HEK293 (cell line): Measurements from ENCODE around the gene SMIM14.

ENCODE experiments used
- EGR2 ChIP-seq: fragments of 450-650 bp; formaldehyde crosslinking; IDR thresholded peaks from 2 replicates; pipeline ENCODE4 v1.5.1; 2016; ENCODE audit warnings: low read depth, missing biosample characterization, missing genetic modification characterization
- HOXC10 ChIP-seq: sonication (generic); formaldehyde crosslinking; IDR thresholded peaks from 2 replicates; pipeline ENCODE4 v1.8.1; 2023; ENCODE audit warnings: mild to moderate bottlenecking, missing genetic modification reagents
- MEIS1 ChIP-seq: sonication (generic); formaldehyde crosslinking; IDR thresholded peaks from 2 replicates; pipeline ENCODE4 v1.8.1; 2022; ENCODE audit warnings: missing genetic modification reagents, mild to moderate bottlenecking, borderline replicate concordance
- OVOL3 ChIP-seq: fragments of 450-650 bp; formaldehyde crosslinking; IDR thresholded peaks from 2 replicates; pipeline ENCODE4 v1.5.1; 2016; ENCODE audit warnings: missing biosample characterization, missing genetic modification characterization
- TCF7L2 ChIP-seq: IDR thresholded peaks from 2 replicates; pipeline ENCODE4 v1.6.1; 2011; ENCODE audit warnings: low read depth, mild to moderate bottlenecking, inconsistent platforms, low read length, moderate library complexity, borderline replicate concordance
- YY2 ChIP-seq: fragments of 450-650 bp; formaldehyde crosslinking; IDR thresholded peaks from 2 replicates; pipeline ENCODE4 v1.5.1; 2016; ENCODE audit warnings: missing biosample characterization, missing genetic modification characterization
- ZFP3 ChIP-seq: fragments of 450-650 bp; formaldehyde crosslinking; IDR thresholded peaks from 2 replicates; pipeline ENCODE4 v1.5.1; 2016; ENCODE audit warnings: low read depth, missing biosample characterization, missing genetic modification characterization
- ZNF555 ChIP-seq: fragments of 450-650 bp; formaldehyde crosslinking; conservative IDR thresholded peaks from 2 replicates; pipeline ENCODE4 v1.5.1; 2017; ENCODE audit warnings: missing biosample characterization, mild to moderate bottlenecking, missing genetic modification characterization, inconsistent platforms
- ZNF571 ChIP-seq: fragments of 450-650 bp; formaldehyde crosslinking; IDR thresholded peaks from 2 replicates; pipeline ENCODE4 v1.5.0; 2017; ENCODE audit warnings: missing biosample characterization, missing genetic modification characterization
- ZNF664 ChIP-seq: fragments of 450-650 bp; formaldehyde crosslinking; IDR thresholded peaks from 2 replicates; pipeline ENCODE4 v1.5.1; 2016; ENCODE audit warnings: missing biosample characterization, missing genetic modification characterization
- ZNF777 ChIP-seq: fragments of 450-650 bp; formaldehyde crosslinking; IDR thresholded peaks from 2 replicates; pipeline ENCODE4 v1.5.1; 2017; ENCODE audit warnings: missing biosample characterization, missing genetic modification characterization, borderline replicate concordance
- ZNF830 ChIP-seq: fragments of 450-650 bp; IDR thresholded peaks from 2 replicates; pipeline ENCODE4 v1.5.0; 2018; ENCODE audit warnings: missing biosample characterization, missing genetic modification characterization, low read depth, mild to moderate bottlenecking, moderate library complexity
- ZSCAN30 ChIP-seq: fragments of 450-650 bp; IDR thresholded peaks from 2 replicates; pipeline ENCODE4 v1.5.1; 2018; ENCODE audit warnings: missing biosample characterization, mild to moderate bottlenecking, missing genetic modification characterization, moderate library complexity
- TF ChIP-seq, protein P1 (sequence below): fragments of 450-650 bp; formaldehyde crosslinking; IDR thresholded peaks from 2 replicates; pipeline ENCODE4 v1.5.1; 2016; ENCODE audit warnings: missing biosample characterization, missing genetic modification characterization
- TF ChIP-seq, protein P2 (sequence below): fragments of 450-650 bp; formaldehyde crosslinking; IDR thresholded peaks from 2 replicates; pipeline ENCODE4 v1.5.1; 2017; ENCODE audit warnings: missing biosample characterization, missing genetic modification characterization
- TF ChIP-seq, protein P3 (sequence below): fragments of 450-650 bp; formaldehyde crosslinking; IDR thresholded peaks from 2 replicates; pipeline ENCODE4 v1.5.1; 2016; ENCODE audit warnings: missing biosample characterization, missing genetic modification characterization, low read depth
- TF ChIP-seq, protein P4 (sequence below): fragments of 450-650 bp; formaldehyde crosslinking; IDR thresholded peaks from 2 replicates; pipeline ENCODE4 v1.5.1; 2017; ENCODE audit warnings: missing biosample characterization, mild to moderate bottlenecking, missing genetic modification characterization, moderate library complexity
- TF ChIP-seq, protein P5 (sequence below): fragments of 450-650 bp; formaldehyde crosslinking; IDR thresholded peaks from 2 replicates; pipeline ENCODE4 v1.5.1; 2016; ENCODE audit warnings: missing biosample characterization, missing genetic modification characterization
- TF ChIP-seq, protein P6 (sequence below): fragments of 450-650 bp; IDR thresholded peaks from 2 replicates; pipeline ENCODE4 v1.5.1; 2018; ENCODE audit warnings: missing biosample characterization, mild to moderate bottlenecking, missing genetic modification characterization
- TF ChIP-seq, protein P7 (sequence below): fragments of 450-650 bp; formaldehyde crosslinking; IDR thresholded peaks from 2 replicates; pipeline ENCODE4 v1.5.1; 2016; ENCODE audit warnings: missing biosample characterization, missing genetic modification characterization
- TF ChIP-seq, protein P8 (sequence below): fragments of 450-650 bp; formaldehyde crosslinking; IDR thresholded peaks from 2 replicates; pipeline ENCODE4 v1.5.1; 2016; ENCODE audit warnings: missing biosample characterization, missing genetic modification characterization
- TF ChIP-seq, protein P9 (sequence below): fragments of 450-650 bp; formaldehyde crosslinking; IDR thresholded peaks from 2 replicates; pipeline ENCODE4 v1.5.1; 2016; ENCODE audit warnings: missing biosample characterization, missing genetic modification characterization

The SMIM14 gene

DNA sequence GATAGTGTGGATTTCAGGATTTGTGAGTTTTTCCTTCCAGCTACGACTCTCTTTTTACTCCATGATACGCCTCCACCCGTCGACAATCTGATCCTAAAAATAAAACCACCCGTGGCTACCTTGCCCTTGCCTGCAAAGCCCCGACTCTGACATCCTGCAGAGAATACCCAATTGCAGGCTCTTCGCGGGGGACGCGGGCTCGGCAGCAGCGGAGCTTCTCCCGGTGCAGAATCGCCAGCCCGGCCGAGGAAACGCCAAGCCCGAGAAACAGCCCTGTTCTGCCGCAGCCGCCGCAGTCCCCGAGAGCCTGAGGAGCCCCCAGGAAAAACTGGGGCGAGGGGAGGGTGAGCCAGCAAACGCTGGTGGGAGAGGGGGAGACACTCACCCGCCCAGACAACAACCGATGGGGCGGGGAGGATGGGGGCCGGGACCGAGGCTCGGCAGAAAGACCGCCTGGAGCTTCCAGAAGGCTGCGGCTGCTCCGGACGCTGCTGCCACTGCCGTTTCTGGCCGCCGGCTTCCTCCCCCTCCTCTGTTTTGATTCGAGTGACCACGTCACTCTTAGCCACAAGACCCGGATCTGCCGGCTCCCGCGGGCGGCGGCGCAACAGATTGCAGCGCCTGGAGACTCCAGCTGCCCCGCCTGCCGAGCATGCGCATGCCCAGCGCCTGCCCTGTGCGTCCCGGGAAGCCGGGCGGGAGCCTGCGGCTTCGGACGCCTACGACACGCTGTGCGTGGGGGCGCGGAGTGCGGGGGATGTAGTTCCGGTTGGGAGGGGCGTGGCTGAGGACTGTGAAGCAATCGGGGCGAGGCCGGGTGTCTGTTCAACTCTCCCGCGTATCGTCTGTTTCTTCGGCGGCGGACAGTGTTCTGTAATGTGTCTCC is at the start of gene SMIM14 (continued):
- no peak for TF ChIP-seq ZNF777 (tag by site-specific recombination)
- TF ChIP-seq, protein P1, sequence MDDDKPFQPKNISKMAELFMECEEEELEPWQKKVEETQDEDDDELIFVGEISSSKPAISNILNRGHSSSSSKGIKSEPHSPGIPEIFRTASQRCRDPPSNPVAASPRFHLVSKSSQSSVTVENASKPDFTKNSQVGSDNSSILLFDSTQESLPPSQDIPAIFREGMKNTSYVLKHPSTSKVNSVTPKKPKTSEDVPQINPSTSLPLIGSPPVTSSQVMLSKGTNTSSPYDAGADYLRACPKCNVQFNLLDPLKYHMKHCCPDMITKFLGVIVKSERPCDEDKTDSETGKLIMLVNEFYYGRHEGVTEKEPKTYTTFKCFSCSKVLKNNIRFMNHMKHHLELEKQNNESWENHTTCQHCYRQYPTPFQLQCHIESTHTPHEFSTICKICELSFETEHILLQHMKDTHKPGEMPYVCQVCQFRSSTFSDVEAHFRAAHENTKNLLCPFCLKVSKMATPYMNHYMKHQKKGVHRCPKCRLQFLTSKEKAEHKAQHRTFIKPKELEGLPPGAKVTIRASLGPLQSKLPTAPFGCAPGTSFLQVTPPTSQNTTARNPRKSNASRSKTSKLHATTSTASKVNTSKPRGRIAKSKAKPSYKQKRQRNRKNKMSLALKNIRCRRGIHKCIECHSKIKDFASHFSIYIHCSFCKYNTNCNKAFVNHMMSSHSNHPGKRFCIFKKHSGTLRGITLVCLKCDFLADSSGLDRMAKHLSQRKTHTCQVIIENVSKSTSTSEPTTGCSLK (tag by site-specific recombination): no peak
- TF ChIP-seq, protein P2, sequence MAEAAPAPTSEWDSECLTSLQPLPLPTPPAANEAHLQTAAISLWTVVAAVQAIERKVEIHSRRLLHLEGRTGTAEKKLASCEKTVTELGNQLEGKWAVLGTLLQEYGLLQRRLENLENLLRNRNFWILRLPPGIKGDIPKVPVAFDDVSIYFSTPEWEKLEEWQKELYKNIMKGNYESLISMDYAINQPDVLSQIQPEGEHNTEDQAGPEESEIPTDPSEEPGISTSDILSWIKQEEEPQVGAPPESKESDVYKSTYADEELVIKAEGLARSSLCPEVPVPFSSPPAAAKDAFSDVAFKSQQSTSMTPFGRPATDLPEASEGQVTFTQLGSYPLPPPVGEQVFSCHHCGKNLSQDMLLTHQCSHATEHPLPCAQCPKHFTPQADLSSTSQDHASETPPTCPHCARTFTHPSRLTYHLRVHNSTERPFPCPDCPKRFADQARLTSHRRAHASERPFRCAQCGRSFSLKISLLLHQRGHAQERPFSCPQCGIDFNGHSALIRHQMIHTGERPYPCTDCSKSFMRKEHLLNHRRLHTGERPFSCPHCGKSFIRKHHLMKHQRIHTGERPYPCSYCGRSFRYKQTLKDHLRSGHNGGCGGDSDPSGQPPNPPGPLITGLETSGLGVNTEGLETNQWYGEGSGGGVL: peak; percentile 66
- TF ChIP-seq, protein P3, sequence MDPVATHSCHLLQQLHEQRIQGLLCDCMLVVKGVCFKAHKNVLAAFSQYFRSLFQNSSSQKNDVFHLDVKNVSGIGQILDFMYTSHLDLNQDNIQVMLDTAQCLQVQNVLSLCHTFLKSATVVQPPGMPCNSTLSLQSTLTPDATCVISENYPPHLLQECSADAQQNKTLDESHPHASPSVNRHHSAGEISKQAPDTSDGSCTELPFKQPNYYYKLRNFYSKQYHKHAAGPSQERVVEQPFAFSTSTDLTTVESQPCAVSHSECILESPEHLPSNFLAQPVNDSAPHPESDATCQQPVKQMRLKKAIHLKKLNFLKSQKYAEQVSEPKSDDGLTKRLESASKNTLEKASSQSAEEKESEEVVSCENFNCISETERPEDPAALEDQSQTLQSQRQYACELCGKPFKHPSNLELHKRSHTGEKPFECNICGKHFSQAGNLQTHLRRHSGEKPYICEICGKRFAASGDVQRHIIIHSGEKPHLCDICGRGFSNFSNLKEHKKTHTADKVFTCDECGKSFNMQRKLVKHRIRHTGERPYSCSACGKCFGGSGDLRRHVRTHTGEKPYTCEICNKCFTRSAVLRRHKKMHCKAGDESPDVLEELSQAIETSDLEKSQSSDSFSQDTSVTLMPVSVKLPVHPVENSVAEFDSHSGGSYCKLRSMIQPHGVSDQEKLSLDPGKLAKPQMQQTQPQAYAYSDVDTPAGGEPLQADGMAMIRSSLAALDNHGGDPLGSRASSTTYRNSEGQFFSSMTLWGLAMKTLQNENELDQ (tag by site-specific recombination): no peak
- TF ChIP-seq, protein P4, sequence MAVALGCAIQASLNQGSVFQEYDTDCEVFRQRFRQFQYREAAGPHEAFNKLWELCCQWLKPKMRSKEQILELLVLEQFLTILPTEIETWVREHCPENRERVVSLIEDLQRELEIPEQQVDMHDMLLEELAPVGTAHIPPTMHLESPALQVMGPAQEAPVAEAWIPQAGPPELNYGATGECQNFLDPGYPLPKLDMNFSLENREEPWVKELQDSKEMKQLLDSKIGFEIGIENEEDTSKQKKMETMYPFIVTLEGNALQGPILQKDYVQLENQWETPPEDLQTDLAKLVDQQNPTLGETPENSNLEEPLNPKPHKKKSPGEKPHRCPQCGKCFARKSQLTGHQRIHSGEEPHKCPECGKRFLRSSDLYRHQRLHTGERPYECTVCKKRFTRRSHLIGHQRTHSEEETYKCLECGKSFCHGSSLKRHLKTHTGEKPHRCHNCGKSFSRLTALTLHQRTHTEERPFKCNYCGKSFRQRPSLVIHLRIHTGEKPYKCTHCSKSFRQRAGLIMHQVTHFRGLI (tag by site-specific recombination): no peak
- no peak for TF ChIP-seq TCF7L2
- no peak for TF ChIP-seq ZFP3
- TF ChIP-seq, protein P5, sequence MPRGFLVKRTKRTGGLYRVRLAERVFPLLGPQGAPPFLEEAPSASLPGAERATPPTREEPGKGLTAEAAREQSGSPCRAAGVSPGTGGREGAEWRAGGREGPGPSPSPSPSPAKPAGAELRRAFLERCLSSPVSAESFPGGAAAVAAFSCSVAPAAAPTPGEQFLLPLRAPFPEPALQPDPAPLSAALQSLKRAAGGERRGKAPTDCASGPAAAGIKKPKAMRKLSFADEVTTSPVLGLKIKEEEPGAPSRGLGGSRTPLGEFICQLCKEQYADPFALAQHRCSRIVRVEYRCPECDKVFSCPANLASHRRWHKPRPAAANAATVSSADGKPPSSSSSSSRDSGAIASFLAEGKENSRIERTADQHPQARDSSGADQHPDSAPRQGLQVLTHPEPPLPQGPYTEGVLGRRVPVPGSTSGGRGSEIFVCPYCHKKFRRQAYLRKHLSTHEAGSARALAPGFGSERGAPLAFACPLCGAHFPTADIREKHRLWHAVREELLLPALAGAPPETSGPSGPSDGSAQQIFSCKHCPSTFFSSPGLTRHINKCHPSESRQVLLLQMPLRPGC (tag by site-specific recombination): no peak
- TF ChIP-seq, protein P6, sequence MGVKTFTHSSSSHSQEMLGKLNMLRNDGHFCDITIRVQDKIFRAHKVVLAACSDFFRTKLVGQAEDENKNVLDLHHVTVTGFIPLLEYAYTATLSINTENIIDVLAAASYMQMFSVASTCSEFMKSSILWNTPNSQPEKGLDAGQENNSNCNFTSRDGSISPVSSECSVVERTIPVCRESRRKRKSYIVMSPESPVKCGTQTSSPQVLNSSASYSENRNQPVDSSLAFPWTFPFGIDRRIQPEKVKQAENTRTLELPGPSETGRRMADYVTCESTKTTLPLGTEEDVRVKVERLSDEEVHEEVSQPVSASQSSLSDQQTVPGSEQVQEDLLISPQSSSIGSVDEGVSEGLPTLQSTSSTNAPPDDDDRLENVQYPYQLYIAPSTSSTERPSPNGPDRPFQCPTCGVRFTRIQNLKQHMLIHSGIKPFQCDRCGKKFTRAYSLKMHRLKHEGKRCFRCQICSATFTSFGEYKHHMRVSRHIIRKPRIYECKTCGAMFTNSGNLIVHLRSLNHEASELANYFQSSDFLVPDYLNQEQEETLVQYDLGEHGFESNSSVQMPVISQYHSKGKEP: peak; percentile 69; the same call in 1 of the 2 replicates
- no peak for TF ChIP-seq ZNF555 (tag by site-specific recombination)
- TF ChIP-seq EGR2 (tag by site-specific recombination): peak; percentile 93
- TF ChIP-seq HOXC10: no peak
- TF ChIP-seq YY2: no peak
- TF ChIP-seq ZNF571 (tag by site-specific recombination): no peak
- no peak for TF ChIP-seq ZNF664 (tag by site-specific recombination)
- 0 out of 2 replicates have a peak, but pooled peaks have one; percentile 57 for TF ChIP-seq ZSCAN30
- TF ChIP-seq, protein P7, sequence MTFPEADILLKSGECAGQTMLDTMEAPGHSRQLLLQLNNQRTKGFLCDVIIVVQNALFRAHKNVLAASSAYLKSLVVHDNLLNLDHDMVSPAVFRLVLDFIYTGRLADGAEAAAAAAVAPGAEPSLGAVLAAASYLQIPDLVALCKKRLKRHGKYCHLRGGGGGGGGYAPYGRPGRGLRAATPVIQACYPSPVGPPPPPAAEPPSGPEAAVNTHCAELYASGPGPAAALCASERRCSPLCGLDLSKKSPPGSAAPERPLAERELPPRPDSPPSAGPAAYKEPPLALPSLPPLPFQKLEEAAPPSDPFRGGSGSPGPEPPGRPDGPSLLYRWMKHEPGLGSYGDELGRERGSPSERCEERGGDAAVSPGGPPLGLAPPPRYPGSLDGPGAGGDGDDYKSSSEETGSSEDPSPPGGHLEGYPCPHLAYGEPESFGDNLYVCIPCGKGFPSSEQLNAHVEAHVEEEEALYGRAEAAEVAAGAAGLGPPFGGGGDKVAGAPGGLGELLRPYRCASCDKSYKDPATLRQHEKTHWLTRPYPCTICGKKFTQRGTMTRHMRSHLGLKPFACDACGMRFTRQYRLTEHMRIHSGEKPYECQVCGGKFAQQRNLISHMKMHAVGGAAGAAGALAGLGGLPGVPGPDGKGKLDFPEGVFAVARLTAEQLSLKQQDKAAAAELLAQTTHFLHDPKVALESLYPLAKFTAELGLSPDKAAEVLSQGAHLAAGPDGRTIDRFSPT: peak; percentile 78; the same call in 1 of the 2 replicates
- TF ChIP-seq, protein P8, sequence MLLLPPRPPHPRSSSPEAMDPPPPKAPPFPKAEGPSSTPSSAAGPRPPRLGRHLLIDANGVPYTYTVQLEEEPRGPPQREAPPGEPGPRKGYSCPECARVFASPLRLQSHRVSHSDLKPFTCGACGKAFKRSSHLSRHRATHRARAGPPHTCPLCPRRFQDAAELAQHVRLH (tag by site-specific recombination): peak; percentile 82; the same call in 1 of the 2 replicates
- no peak for TF ChIP-seq MEIS1 (CRISPR knock-in tag)
- no peak for TF ChIP-seq ZNF830 (tag by site-specific recombination)
- TF ChIP-seq OVOL3 (tag by site-specific recombination): no peak
- TF ChIP-seq, protein P9, sequence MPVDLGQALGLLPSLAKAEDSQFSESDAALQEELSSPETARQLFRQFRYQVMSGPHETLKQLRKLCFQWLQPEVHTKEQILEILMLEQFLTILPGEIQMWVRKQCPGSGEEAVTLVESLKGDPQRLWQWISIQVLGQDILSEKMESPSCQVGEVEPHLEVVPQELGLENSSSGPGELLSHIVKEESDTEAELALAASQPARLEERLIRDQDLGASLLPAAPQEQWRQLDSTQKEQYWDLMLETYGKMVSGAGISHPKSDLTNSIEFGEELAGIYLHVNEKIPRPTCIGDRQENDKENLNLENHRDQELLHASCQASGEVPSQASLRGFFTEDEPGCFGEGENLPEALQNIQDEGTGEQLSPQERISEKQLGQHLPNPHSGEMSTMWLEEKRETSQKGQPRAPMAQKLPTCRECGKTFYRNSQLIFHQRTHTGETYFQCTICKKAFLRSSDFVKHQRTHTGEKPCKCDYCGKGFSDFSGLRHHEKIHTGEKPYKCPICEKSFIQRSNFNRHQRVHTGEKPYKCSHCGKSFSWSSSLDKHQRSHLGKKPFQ (tag by site-specific recombination): no peak
